Renal cortical epithelial cell (primary cell): Measurements from ENCODE around the gene DUSP23. TPM values are rescaled to one million over a fixed set of nuclear protein-coding genes. Genes with fewer than 3 reads are reported as not detected.

Experiments used
- DNase-seq: peaks from one replicate; pipeline ENCODE4 v3.0.0-alpha.2; 2011; ENCODE audit warnings: low read depth
- total RNA-seq: library from RNA; depleted of rRNA; stranded (reverse); fragments of >200 nt; gene quantifications from 2 replicates; pipeline ENCODE4 v1.2.3, GENCODE V29; 2014

Gene DUSP23
- total RNA-seq, 1 donor from 2014 or later, result 34.0 TPM

- DNase-seq, result peak; percentile 68
These were observed 47.4 kb downstream of the DUSP23 start for GRCh38 chr1:159828176-159828575.

GRCh38 chr1:159828581-159829272 lies 48.0 kb downstream of the DUSP23 start:
- DNase-seq, result no peak

DNA sequence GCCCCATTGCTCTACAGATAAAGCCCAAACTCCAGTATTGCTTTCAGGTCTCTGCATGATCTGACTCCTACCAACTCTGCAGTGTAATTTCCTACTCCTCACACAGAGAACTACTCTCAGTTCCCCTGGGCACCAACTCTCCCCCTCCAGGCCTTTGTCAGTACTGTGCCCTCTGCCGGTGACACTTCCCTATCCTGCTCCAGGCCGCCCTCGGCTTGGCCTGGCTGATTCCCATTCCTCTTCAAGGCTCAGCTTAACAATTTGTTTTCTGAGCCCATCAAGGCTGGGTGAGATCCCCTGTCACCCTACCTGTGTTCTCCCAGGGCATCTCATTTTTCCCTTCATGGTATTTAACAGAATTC lies 48.5 kb downstream of the DUSP23 start:
- DNase-seq, result no peak

DNA sequence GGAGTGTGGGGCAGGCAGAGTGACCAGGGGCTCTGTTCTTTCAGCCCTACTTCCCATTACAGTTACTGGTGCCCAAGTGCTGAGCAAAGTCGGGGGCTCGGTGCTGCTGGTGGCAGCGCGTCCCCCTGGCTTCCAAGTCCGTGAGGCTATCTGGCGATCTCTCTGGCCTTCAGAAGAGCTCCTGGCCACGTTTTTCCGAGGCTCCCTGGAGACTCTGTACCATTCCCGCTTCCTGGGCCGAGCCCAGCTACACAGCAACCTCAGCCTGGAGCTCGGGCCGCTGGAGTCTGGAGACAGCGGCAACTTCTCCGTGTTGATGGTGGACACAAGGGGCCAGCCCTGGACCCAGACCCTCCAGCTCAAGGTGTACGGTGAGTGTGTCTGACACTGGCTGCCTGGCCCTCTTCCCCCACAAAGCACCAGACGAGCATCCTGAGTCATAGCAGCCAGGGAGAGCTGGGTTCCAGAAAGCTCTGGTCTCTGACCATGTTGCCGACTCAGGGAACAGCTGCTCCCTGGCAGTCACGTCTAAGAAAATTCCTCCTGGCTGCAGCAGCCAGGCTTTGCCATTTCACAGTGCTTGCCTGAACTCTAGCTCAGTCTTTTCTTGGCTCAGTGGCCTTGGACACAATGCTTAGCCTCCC lies 49.2 kb downstream of the DUSP23 start:
- no peak for DNase-seq

DNA sequence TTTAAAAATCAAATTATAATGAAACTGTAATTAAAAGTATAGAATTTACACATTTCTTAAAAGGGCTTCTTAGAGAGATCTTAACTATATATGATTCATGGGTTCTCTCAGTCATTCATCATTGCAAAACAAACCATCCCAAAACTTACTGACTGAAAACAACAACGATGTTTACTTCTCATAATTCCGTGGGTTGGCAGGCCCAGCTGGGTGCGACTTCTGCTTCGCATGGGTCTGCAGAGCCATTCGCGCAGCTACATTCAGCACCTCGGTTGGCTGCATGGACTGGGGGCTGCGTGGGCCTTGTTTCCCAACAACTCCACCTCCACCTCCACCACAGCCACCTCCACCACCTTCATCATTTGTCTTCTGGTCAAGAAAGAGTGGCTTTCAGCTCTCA lies 50.0 kb downstream of the DUSP23 start:
- no peak for DNase-seq

- no peak for DNase-seq
These were observed 50.8 kb downstream of the DUSP23 start for GRCh38 chr1:159831412-159832141.

Other genes with a start within 250 kb of the DUSP23 start
- not detected in 2 replicates for gene OR10J5, start 245.0 kb upstream of the DUSP23 start, total RNA-seq
- not detected in 2 replicates for gene APCS, start 193.1 kb upstream of the DUSP23 start, total RNA-seq
- gene CRP, start 66.4 kb upstream of the DUSP23 start, total RNA-seq, result not detected in 2 replicates
- gene FCRL6, start 21.4 kb downstream of the DUSP23 start, total RNA-seq, result 0.05 TPM in 1 of 2 replicates, not detected in the other
- 0.30 and 2.6 TPM in 2 replicates for gene SLAMF8, start 45.9 kb downstream of the DUSP23 start, total RNA-seq
- not detected in 2 replicates for gene VSIG8, start 81.7 kb downstream of the DUSP23 start, total RNA-seq
- 0.25 and 0.69 TPM in 2 replicates for gene CFAP45, start 119.2 kb downstream of the DUSP23 start, total RNA-seq
- gene TAGLN2, start 144.5 kb downstream of the DUSP23 start, total RNA-seq, result 526 and 548 TPM in 2 replicates
- not detected in 2 replicates for gene IGSF9, start 164.7 kb downstream of the DUSP23 start, total RNA-seq
- not detected in 2 replicates for gene SLAMF9, start 173.3 kb downstream of the DUSP23 start, total RNA-seq